Thoracic aorta (tissue), 2 donors: ENCODE measurements around the gene TMEM43. TPM values are rescaled to one million over a fixed set of nuclear protein-coding genes. Genes with fewer than 3 reads are reported as not detected.

Experiments used
- ATAC-seq: fragments of 150-250 bp; one replicate; pipeline ENCODE4 v1.8.0; 2017; ENCODE audit warnings: low read depth; ENCODE audit not compliant: insufficient number of reproducible peaks, low FRiP score
- DNase-seq: peaks from one replicate; pipeline ENCODE4 v3.0.0-alpha.2; 2020; ENCODE audit warnings: low spot score
- H3K27ac ChIP-seq, 2 donors: fragments of 200-600 bp; sonication (generic); 1 replicate in 1 of 2; 2 replicates in 1 of 2; pipeline ENCODE4 v1.5.1; 2016; ENCODE audit warnings: mild to moderate bottlenecking in 2 of 2, moderate library complexity in 2 of 2
- H3K27me3 ChIP-seq: fragments of 200-600 bp; sonication (generic); replicated peaks from 2 replicates; pipeline ENCODE4 v1.6.0; 2016; ENCODE audit warnings: mild to moderate bottlenecking; ENCODE audit not compliant: insufficient read depth
- H3K36me3 ChIP-seq: fragments of 200-600 bp; sonication (generic); one replicate; pipeline ENCODE4 v1.5.1; 2016
- H3K4me1 ChIP-seq, 2 donors: fragments of 200-600 bp; sonication (generic); 1 replicate in 1 of 2; 2 replicates in 1 of 2; pipeline versions ENCODE4 v1.5.1 to v1.6.0; 2016; ENCODE audit warnings: low read depth in 2 of 2, mild to moderate bottlenecking in 1 of 2; ENCODE audit not compliant: control insufficient read depth in 1 of 2
- H3K4me3 ChIP-seq: fragments of 200-600 bp; sonication (generic); 2 replicates; pipeline ENCODE4 v1.5.1; 2016; ENCODE audit warnings: mild to moderate bottlenecking
- H3K9me3 ChIP-seq: fragments of 200-600 bp; sonication (generic); 2 replicates; pipeline ENCODE4 v1.5.1; 2016
- CTCF ChIP-seq: fragments of 200-600 bp; sonication (generic); IDR thresholded peaks from one replicate; pipeline ENCODE4 v1.5.1; 2019; ENCODE audit warnings: antibody characterized with exemption
- total RNA-seq, 2 donors: library from RNA; depleted of rRNA; stranded (reverse); fragments of >200 nt; gene quantifications; one replicate each; pipeline versions ENCODE4 v1.1.0 to v1.2.3, GENCODE V29; 2016

The TMEM43 gene
- total RNA-seq, 2 donors from 2014 or later = 161 to 195 TPM

- no peak for ATAC-seq
- peaks cover 12% of the 10 kb centered on the region for H3K9me3 ChIP-seq
These were observed 36.4 kb downstream of the TMEM43 start for GRCh38 chr3:14161282-14161681.

GRCh38 chr3:14162178-14162577 lies 37.3 kb downstream of the TMEM43 start:
- DNase-seq (no peak), ATAC-seq (no peak)
- Histone ChIP-seq H3K27me3 (no peaks in the 10 kb centered on the region), H3K27ac (no peak overlapping the region), H3K9me3 (peaks cover 12% of the 10 kb centered on the region), H3K4me1 (no peaks in the 10 kb centered on the region), H3K36me3 (peaks cover 89% of the 10 kb centered on the region), H3K4me3 (no peak overlapping the region)
- TF ChIP-seq CTCF = no peak

More at GRCh38 chr3:14161282-14161681, 36.4 kb downstream of the TMEM43 start:
- Histone ChIP-seq H3K4me3 (no peak overlapping the region), H3K36me3 (peaks cover 90% of the 10 kb centered on the region), H3K4me1 (no peaks in the 10 kb centered on the region), H3K27me3 (no peaks in the 10 kb centered on the region), H3K27ac (no peak overlapping the region)
- no peak for TF ChIP-seq CTCF
- DNase-seq = no peak

GRCh38 chr3:14166877-14167603 lies 42.2 kb downstream of the TMEM43 start:
- Histone ChIP-seq H3K4me3 (no peak overlapping the region), H3K27me3 (no peaks in the 10 kb centered on the region), H3K27ac (no peak overlapping the region), H3K36me3 (peaks cover 87% of the 10 kb centered on the region), H3K9me3 (peaks cover 3% of the 10 kb centered on the region), H3K4me1 (no peaks in the 10 kb centered on the region)
- no peak for DNase-seq
- no peak for ATAC-seq
- TF ChIP-seq CTCF = no peak

- peaks cover 0 to 2% of the 10 kb centered on the region in 2 donors for H3K4me1 ChIP-seq
- H3K4me3 ChIP-seq = no peak overlapping the region
- ATAC-seq = no peak
- TF ChIP-seq CTCF = no peak
- DNase-seq = no peak
- H3K36me3 ChIP-seq = peaks cover 76% of the 10 kb centered on the region
- H3K27ac ChIP-seq = no peak overlapping the region
- H3K27me3 ChIP-seq = no peaks in the 10 kb centered on the region
- no peaks in the 10 kb centered on the region for H3K9me3 ChIP-seq
These were observed 44.6 kb downstream of the TMEM43 start for GRCh38 chr3:14169435-14169834.

GRCh38 chr3:14169871-14170270 lies 45.0 kb downstream of the TMEM43 start:
- no peak for TF ChIP-seq CTCF
- DNase-seq (no peak), ATAC-seq (no peak)

More at GRCh38 chr3:14169871-14170270, 45.0 kb downstream of the TMEM43 start:
- H3K4me1 ChIP-seq = peaks cover under 1 to 4% of the 10 kb centered on the region in 2 donors
- H3K4me3 ChIP-seq = no peak overlapping the region
- H3K27me3 ChIP-seq = no peaks in the 10 kb centered on the region
- peaks cover 71% of the 10 kb centered on the region for H3K36me3 ChIP-seq
- no peak overlapping the region for H3K27ac ChIP-seq
- H3K9me3 ChIP-seq = no peaks in the 10 kb centered on the region
